BLaER1 treated with 17β-estradiol and CSF1 and Interleukin-3, amounts not matched to agents 10 nM and 100 nM (cell line): ENCODE results near the gene APP.

ENCODE experiments used
- H3K27ac ChIP-seq, 11 experiments: shearing (Covaris generic); formaldehyde crosslinking; 2 replicates each; pipeline ENCODE4 v1.8.1; 2022
- H3K27me3 ChIP-seq, 11 experiments: shearing (Covaris generic); formaldehyde crosslinking; 2 replicates each; pipeline ENCODE4 v1.8.1; 2022
- H3K36me3 ChIP-seq, 11 experiments: shearing (Covaris generic); formaldehyde crosslinking; 2 replicates each; pipeline ENCODE4 v1.8.1; 2022
- H3K4me1 ChIP-seq, 10 experiments: shearing (Covaris generic); formaldehyde crosslinking; 2 replicates each; pipeline ENCODE4 v1.8.1; 2022
- H3K4me2 ChIP-seq, 11 experiments: shearing (Covaris generic); formaldehyde crosslinking; 2 replicates each; pipeline ENCODE4 v1.8.1; 2022
- H3K4me3 ChIP-seq, 10 experiments: shearing (Covaris generic); formaldehyde crosslinking; 2 replicates each; pipeline ENCODE4 v1.8.1; 2022
- H3K9ac ChIP-seq, 11 experiments: shearing (Covaris generic); formaldehyde crosslinking; 2 replicates each; pipeline ENCODE4 v1.8.1; 2022
- H3K9me3 ChIP-seq, 11 experiments: shearing (Covaris generic); formaldehyde crosslinking; replicated peaks in 1 of 11; 2 replicates each; pipeline ENCODE4 v1.8.1; 2022
- H4K20me1 ChIP-seq, 11 experiments: shearing (Covaris generic); formaldehyde crosslinking; 2 replicates each; pipeline ENCODE4 v1.8.1; 2022
- Cebpa-rat ChIP-seq, 11 experiments: shearing (Covaris generic); IDR thresholded peaks; 2 replicates each; pipeline ENCODE4 v1.8.1; 2022

Gene APP

DNA sequence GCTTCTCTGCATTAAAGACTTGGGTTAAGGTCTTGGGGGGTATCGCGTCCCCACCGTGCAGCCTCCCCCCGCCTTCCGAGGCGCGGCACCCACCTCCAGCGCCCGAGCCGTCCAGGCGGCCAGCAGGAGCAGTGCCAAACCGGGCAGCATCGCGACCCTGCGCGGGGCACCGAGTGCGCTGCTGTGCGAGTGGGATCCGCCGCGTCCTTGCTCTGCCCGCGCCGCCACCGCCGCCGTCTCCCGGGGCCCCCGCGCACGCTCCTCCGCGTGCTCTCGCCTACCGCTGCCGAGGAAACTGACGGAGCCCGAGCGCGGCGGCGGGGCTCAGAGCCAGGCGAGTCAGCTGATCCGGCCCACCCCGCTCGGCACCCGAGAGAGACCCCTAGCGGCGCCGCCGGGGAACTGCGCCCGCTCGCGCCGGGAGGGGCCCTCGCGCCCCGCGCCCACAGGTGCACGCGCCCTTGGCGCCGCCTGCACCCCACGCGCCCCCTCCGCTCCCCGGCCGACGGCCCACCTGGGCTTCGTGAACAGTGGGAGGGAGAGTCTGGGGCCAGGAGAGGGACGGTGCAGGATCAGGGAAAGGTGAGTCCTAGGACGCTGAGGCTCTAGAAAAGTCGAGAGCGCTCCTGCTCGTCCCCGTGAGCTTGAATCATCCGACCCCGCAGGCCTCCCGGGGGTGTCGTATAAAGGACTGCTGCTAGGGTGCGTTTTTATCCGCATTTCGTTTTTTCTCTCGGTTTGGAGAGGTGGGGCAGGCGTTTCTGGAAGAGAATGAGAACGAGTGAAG is at the start of gene APP:
TSS of gene APP (minus strand) at position 300 of the 787 bp plus-strand sequence. CDS start at position 150, 150 bp downstream.
- Histone ChIP-seq H3K4me2 (peak within 1 kb of the TSS; percentile 76 to 98 (median 91)), H3K36me3 (peaks cover 0 to 10% (median 0%) of the 10 kb centered on the region in 11 experiments; a peak in 2 of 22 replicates), H3K4me1 (peaks cover 29 to 50% (median 33%) of the 10 kb centered on the region in 10 experiments), H4K20me1 (peaks cover 17 to 41% (median 34%) of the 10 kb centered on the region in 11 experiments; a peak in 19 of 22 replicates), H3K27me3 (peaks cover 0 to 9% (median 0%) of the 10 kb centered on the region in 11 experiments; a peak in 3 of 22 replicates), H3K9ac (peak within 1 kb of the TSS; percentile 87 to 98 (median 94)), H3K27ac (peak within 1 kb of the TSS; percentile 61 to 96 (median 93)), H3K4me3 (peak within 1 kb of the TSS; percentile 72 to 98 (median 96)), H3K9me3 (no peaks in the 10 kb centered on the region)
- TF ChIP-seq Cebpa-rat (IDR thresholded peaks at IDR 0.05): no peak

DNA sequence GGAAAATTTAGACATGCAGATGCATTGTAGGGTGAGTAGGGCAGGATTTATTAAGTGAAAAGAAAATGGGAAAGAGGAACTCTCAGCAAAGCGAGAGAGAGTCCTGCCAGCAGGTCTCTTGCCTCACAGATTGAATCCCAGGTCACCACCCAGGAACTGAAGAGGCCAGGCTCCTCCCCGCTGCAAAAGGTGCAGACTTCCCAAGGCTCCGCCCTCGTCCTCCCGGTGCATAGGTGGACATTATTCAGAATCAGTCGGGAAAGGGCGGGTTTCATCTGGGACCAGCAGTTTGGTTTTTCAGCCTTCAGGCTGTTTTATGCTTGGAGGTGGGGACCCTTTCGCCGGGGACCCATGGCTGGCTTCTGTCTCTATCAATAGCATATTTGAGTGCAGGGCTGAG is 41.6 kb upstream of the APP start:
- Histone ChIP-seq H3K4me1 (no peaks in the 10 kb centered on the region), H3K9me3 (peaks cover 0 to 4% (median under 1%) of the 10 kb centered on the region in 11 experiments; a peak in 6 of 22 replicates), H4K20me1 (no peaks in the 10 kb centered on the region), H3K4me3 (no peak overlapping the region), H3K27me3 (no peaks in the 10 kb centered on the region), H3K27ac (no peak overlapping the region), H3K36me3 (no peaks in the 10 kb centered on the region), H3K4me2 (no peak overlapping the region), H3K9ac (no peak overlapping the region)
- no peak for TF ChIP-seq Cebpa-rat (IDR thresholded peaks at IDR 0.05)

DNA sequence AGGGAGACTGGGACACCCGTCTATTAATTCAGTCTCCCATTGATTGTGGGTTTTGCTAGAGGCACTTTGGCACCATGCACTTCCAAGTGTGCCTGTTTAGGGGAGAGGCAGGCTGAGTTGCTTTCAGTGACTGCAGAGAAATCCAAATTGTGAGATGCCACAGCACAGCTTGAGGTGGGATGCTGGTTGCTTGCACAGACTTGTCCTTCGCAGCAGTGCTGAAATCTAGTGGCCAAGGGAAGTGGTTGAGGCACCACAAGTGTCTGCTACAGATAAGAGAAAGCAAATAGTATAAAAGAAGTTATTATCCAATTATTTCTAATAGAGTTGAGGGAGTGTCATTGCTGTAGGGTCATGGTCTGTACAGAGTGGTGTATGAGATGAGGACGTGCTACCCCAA is 40.0 kb upstream of the APP start:
- Histone ChIP-seq H3K4me2 (no peak overlapping the region), H3K27me3 (no peaks in the 10 kb centered on the region), H3K27ac (no peak overlapping the region)

DNA sequence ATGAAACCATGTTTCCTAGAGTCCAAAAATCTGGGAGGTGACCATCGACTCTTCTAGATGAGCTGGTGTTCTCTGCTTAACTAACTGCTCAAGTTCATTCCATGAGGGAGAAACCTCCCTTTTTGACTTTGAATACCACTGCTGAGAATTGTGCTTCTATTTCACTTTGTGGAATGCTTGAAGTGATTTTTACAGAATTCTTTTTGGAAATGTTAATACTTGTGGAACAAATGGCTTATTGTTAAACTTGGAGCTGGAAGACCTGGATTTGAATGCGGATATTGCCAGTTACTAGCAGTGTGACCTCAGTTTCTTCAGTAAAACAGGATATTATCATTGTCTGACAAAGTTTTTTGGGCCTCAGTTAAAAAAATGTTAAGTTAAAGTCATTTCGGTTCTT is 36.5 kb upstream of the APP start:
- no peak overlapping the region for H3K27ac ChIP-seq
- no peaks in the 10 kb centered on the region for H3K27me3 ChIP-seq
- no peak overlapping the region for H3K4me3 ChIP-seq
- H3K4me1 ChIP-seq: no peaks in the 10 kb centered on the region
- H3K36me3 ChIP-seq: no peaks in the 10 kb centered on the region
- no peaks in the 10 kb centered on the region for H4K20me1 ChIP-seq
- no peaks in the 10 kb centered on the region for H3K9me3 ChIP-seq
- H3K9ac ChIP-seq: no peak overlapping the region
- no peak for TF ChIP-seq Cebpa-rat (IDR thresholded peaks at IDR 0.05)
- no peak overlapping the region for H3K4me2 ChIP-seq

More for the DNA sequence above, 40.0 kb upstream of the APP start:
- H3K9me3 ChIP-seq: no peaks in the 10 kb centered on the region
- no peak overlapping the region for H3K9ac ChIP-seq
- H3K36me3 ChIP-seq: no peaks in the 10 kb centered on the region
- TF ChIP-seq Cebpa-rat (IDR thresholded peaks at IDR 0.05): no peak
- H4K20me1 ChIP-seq: no peaks in the 10 kb centered on the region
- H3K4me1 ChIP-seq: no peaks in the 10 kb centered on the region
- no peak overlapping the region for H3K4me3 ChIP-seq

GRCh38 chr21:26199456-26199855 is 28.9 kb upstream of the APP start:
- Histone ChIP-seq H3K9ac (no peak overlapping the region), H4K20me1 (no peaks in the 10 kb centered on the region), H3K27ac (no peak overlapping the region), H3K36me3 (no peaks in the 10 kb centered on the region), H3K9me3 (no peaks in the 10 kb centered on the region), H3K4me1 (peaks cover 0 to 3% (median 0%) of the 10 kb centered on the region in 10 experiments; a peak in 2 of 20 replicates), H3K4me2 (no peak overlapping the region), H3K27me3 (no peaks in the 10 kb centered on the region), H3K4me3 (no peak overlapping the region)
- TF ChIP-seq Cebpa-rat (IDR thresholded peaks at IDR 0.05): no peak

GRCh38 chr21:26195708-26196107 is 25.1 kb upstream of the APP start:
- Histone ChIP-seq H4K20me1 (no peaks in the 10 kb centered on the region), H3K27me3 (no peaks in the 10 kb centered on the region), H3K9me3 (peaks cover 0 to 13% (median 4%) of the 10 kb centered on the region in 11 experiments; a peak in 7 of 22 replicates), H3K36me3 (no peaks in the 10 kb centered on the region), H3K4me1 (peaks cover 0 to 8% (median 0%) of the 10 kb centered on the region in 10 experiments; a peak in 3 of 20 replicates), H3K4me3 (no peak overlapping the region), H3K27ac (no peak overlapping the region), H3K4me2 (no peak overlapping the region), H3K9ac (no peak overlapping the region)
- TF ChIP-seq Cebpa-rat (IDR thresholded peaks at IDR 0.05): no peak

DNA sequence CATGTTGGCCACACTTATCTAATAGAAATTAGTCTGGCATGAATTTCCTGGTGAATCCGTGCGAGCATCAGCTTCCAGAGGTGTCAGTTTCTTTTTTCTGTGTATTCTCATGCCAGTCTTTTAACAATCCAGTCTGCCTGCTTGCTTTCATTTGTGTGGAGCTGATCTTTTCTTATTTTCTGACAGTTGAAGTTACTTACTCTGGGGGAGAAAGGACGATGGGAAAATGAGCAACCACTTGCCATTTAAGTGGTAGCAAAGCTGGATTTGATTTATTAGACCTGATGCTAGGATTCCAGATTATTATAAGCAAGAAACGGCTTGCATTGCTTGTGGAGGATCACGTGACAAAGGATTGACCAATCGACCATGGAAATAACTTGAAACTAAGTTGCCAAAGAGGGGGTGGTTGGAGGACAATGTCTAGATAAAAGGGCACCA is 24.3 kb upstream of the APP start:
- H4K20me1 ChIP-seq: no peaks in the 10 kb centered on the region
- no peak overlapping the region for H3K4me2 ChIP-seq
- TF ChIP-seq Cebpa-rat (IDR thresholded peaks at IDR 0.05): no peak
- no peak overlapping the region for H3K4me3 ChIP-seq
- no peak overlapping the region for H3K9ac ChIP-seq
- H3K27ac ChIP-seq: no peak overlapping the region
- no peaks in the 10 kb centered on the region for H3K27me3 ChIP-seq
- H3K36me3 ChIP-seq: no peaks in the 10 kb centered on the region
- peaks cover 0 to 8% (median 0%) of the 10 kb centered on the region in 10 experiments; a peak in 3 of 20 replicates for H3K4me1 ChIP-seq
- peaks cover 0 to 13% (median 4%) of the 10 kb centered on the region in 11 experiments; a peak in 7 of 22 replicates for H3K9me3 ChIP-seq

- Histone ChIP-seq H3K9me3 (peaks cover 0 to 13% (median 4%) of the 10 kb centered on the region in 11 experiments; a peak in 7 of 22 replicates), H3K9ac (no peak overlapping the region), H3K27me3 (no peaks in the 10 kb centered on the region), H3K4me1 (peaks cover 0 to 8% (median 0%) of the 10 kb centered on the region in 10 experiments; a peak in 3 of 20 replicates), H3K4me2 (peak overlapping the region in 1 of 11 experiments; percentile 27; a peak in 2 of 22 replicates), H3K4me3 (no peak overlapping the region), H3K36me3 (no peaks in the 10 kb centered on the region), H4K20me1 (no peaks in the 10 kb centered on the region), H3K27ac (no peak overlapping the region)
- no peak for TF ChIP-seq Cebpa-rat (IDR thresholded peaks at IDR 0.05)
These were observed 23.8 kb upstream of the APP start for GRCh38 chr21:26194326-26194725.

GRCh38 chr21:26191609-26192008 is 21.0 kb upstream of the APP start:
- H3K4me3 ChIP-seq: no peak overlapping the region
- H3K9me3 ChIP-seq: peaks cover 0 to 13% (median 4%) of the 10 kb centered on the region in 11 experiments; a peak in 7 of 22 replicates
- no peak for TF ChIP-seq Cebpa-rat (IDR thresholded peaks at IDR 0.05)
- H4K20me1 ChIP-seq: no peaks in the 10 kb centered on the region
- H3K4me1 ChIP-seq: peaks cover 0 to 8% (median 5%) of the 10 kb centered on the region in 10 experiments; a peak in 4 of 20 replicates
- H3K9ac ChIP-seq: no peak overlapping the region
- H3K27me3 ChIP-seq: no peaks in the 10 kb centered on the region
- H3K36me3 ChIP-seq: no peaks in the 10 kb centered on the region
- H3K27ac ChIP-seq: no peak overlapping the region
- H3K4me2 ChIP-seq: no peak overlapping the region
